Activated naive CD8-positive, alpha-beta T cell treated with anti-CD3 and anti-CD28 coated beads for 36 hours (primary cell): ENCODE data around the gene IDH3G. TPM values are rescaled to one million over a fixed set of nuclear protein-coding genes. Genes with fewer than 3 reads are reported as not detected.

ENCODE experiments used
- DNase-seq: peaks from one replicate; pipeline ENCODE4 v3.0.0; 2021
- H3K27ac Mint-ChIP-seq: one replicate; pipeline ENCODE4 v1.8.0; 2022; ENCODE audit warnings: mild to moderate bottlenecking, moderate library complexity, mixed read lengths
- H3K27me3 Mint-ChIP-seq: one replicate; pipeline ENCODE4 v1.8.0; 2022; ENCODE audit warnings: mild to moderate bottlenecking, mixed read lengths
- H3K36me3 Mint-ChIP-seq: one replicate; pipeline ENCODE4 v1.8.0; 2021; ENCODE audit warnings: mild to moderate bottlenecking, mixed read lengths
- H3K4me1 Mint-ChIP-seq: one replicate; pipeline ENCODE4 v1.8.0; 2021; ENCODE audit warnings: mixed read lengths
- H3K4me3 Mint-ChIP-seq: one replicate; pipeline ENCODE4 v1.8.0; 2022; ENCODE audit warnings: mild to moderate bottlenecking, moderate library complexity, mixed read lengths
- H3K9me3 Mint-ChIP-seq: one replicate; pipeline ENCODE4 v1.8.0; 2022; ENCODE audit warnings: mixed read lengths
- total RNA-seq, 2 experiments: library from RNA; stranded (reverse); gene quantifications; one replicate each; pipeline ENCODE4 v1.2.3, GENCODE V29; 2021

IDH3G gene
- total RNA-seq, result 10 to 100 TPM; 55.9 to 58.1 TPM

GRCh38 chrX:153794018-153794896 lies at the start of gene IDH3G, which contains the start of gene SSR4:
IDH3G (minus strand) TSS chrX:153794375; CDS start chrX:153794326, 49 bp downstream.
SSR4 (plus strand) TSS chrX:153794668; CDS start chrX:153794688, 20 bp downstream.
- H3K27me3 Mint-ChIP-seq, result no peaks in the 10 kb centered on the region
- H3K27ac Mint-ChIP-seq, result peak within 1 kb of the TSS; percentile 96
- no peaks in the 10 kb centered on the region for H3K9me3 Mint-ChIP-seq
- peak; percentile 93 for DNase-seq
- peak within 1 kb of the TSS; percentile 98 for H3K4me3 Mint-ChIP-seq
- peaks cover 18% of the 10 kb centered on the region for H3K36me3 Mint-ChIP-seq
- peaks cover 9% of the 10 kb centered on the region for H3K4me1 Mint-ChIP-seq

GRCh38 chrX:153836921-153837320 lies 42.7 kb upstream of the IDH3G start:
- H3K4me1 Mint-ChIP-seq, result no peaks in the 10 kb centered on the region
- H3K36me3 Mint-ChIP-seq, result no peaks in the 10 kb centered on the region
- no peaks in the 10 kb centered on the region for H3K9me3 Mint-ChIP-seq
- H3K4me3 Mint-ChIP-seq, result no peak overlapping the region
- DNase-seq, result no peak
- no peak overlapping the region for H3K27ac Mint-ChIP-seq
- no peaks in the 10 kb centered on the region for H3K27me3 Mint-ChIP-seq

- H3K36me3 Mint-ChIP-seq, result no peaks in the 10 kb centered on the region
- H3K27ac Mint-ChIP-seq, result no peak overlapping the region
- peaks cover 2% of the 10 kb centered on the region for H3K4me1 Mint-ChIP-seq
- DNase-seq, result no peak
- no peak overlapping the region for H3K4me3 Mint-ChIP-seq
- no peaks in the 10 kb centered on the region for H3K9me3 Mint-ChIP-seq
- H3K27me3 Mint-ChIP-seq, result peaks cover 9% of the 10 kb centered on the region
These were observed 38.6 kb upstream of the IDH3G start for GRCh38 chrX:153832728-153833127.

GRCh38 chrX:153831429-153832150 lies 37.4 kb upstream of the IDH3G start:
- Mint-ChIP-seq H3K4me3 (peak overlapping the region; percentile 32), H3K27me3 (peaks cover 9% of the 10 kb centered on the region), H3K27ac (no peak overlapping the region), H3K36me3 (no peaks in the 10 kb centered on the region), H3K4me1 (peaks cover 2% of the 10 kb centered on the region), H3K9me3 (no peaks in the 10 kb centered on the region)
- DNase-seq, result no peak

- H3K36me3 Mint-ChIP-seq, result no peaks in the 10 kb centered on the region
- peaks cover 2% of the 10 kb centered on the region for H3K4me1 Mint-ChIP-seq
- DNase-seq, result no peak
- peak overlapping the region; percentile 25 for H3K4me3 Mint-ChIP-seq
- peaks cover 9% of the 10 kb centered on the region for H3K27me3 Mint-ChIP-seq
- no peak overlapping the region for H3K27ac Mint-ChIP-seq
- no peaks in the 10 kb centered on the region for H3K9me3 Mint-ChIP-seq
These were observed 36.7 kb upstream of the IDH3G start for GRCh38 chrX:153830640-153831428.

- DNase-seq, result peak; percentile 9
- peaks cover 2% of the 10 kb centered on the region for H3K4me1 Mint-ChIP-seq
- peaks cover 9% of the 10 kb centered on the region for H3K27me3 Mint-ChIP-seq
- no peaks in the 10 kb centered on the region for H3K36me3 Mint-ChIP-seq
- H3K9me3 Mint-ChIP-seq, result no peaks in the 10 kb centered on the region
- H3K27ac Mint-ChIP-seq, result no peak within 1 kb of the TSS
- peak within 1 kb of the TSS; percentile 32 for H3K4me3 Mint-ChIP-seq
These were observed 35.8 kb upstream of the IDH3G start, which contains the start of gene PDZD4 for GRCh38 chrX:153829799-153830639. PDZD4 (minus strand) TSS chrX:153830544; CDS start chrX:153830298, 246 bp downstream.

- H3K4me3 Mint-ChIP-seq, result no peak overlapping the region
- no peak overlapping the region for H3K27ac Mint-ChIP-seq
- peaks cover 2% of the 10 kb centered on the region for H3K4me1 Mint-ChIP-seq
- H3K36me3 Mint-ChIP-seq, result no peaks in the 10 kb centered on the region
- peak; percentile 4 for DNase-seq
- H3K9me3 Mint-ChIP-seq, result no peaks in the 10 kb centered on the region
- peaks cover 9% of the 10 kb centered on the region for H3K27me3 Mint-ChIP-seq
These were observed 35.3 kb upstream of the IDH3G start for GRCh38 chrX:153829549-153829798.

- Mint-ChIP-seq H3K27ac (no peak overlapping the region), H3K9me3 (no peaks in the 10 kb centered on the region), H3K36me3 (no peaks in the 10 kb centered on the region), H3K4me1 (peaks cover 2% of the 10 kb centered on the region), H3K4me3 (no peak overlapping the region), H3K27me3 (peaks cover 9% of the 10 kb centered on the region)
- DNase-seq, result no peak
These were observed 34.8 kb upstream of the IDH3G start for GRCh38 chrX:153828723-153829548.

GRCh38 chrX:153828308-153828707 lies 34.1 kb upstream of the IDH3G start:
- no peak overlapping the region for H3K27ac Mint-ChIP-seq
- H3K9me3 Mint-ChIP-seq, result no peaks in the 10 kb centered on the region
- H3K36me3 Mint-ChIP-seq, result no peaks in the 10 kb centered on the region
- peaks cover 2% of the 10 kb centered on the region for H3K4me1 Mint-ChIP-seq
- DNase-seq, result no peak
- H3K4me3 Mint-ChIP-seq, result no peak overlapping the region
- H3K27me3 Mint-ChIP-seq, result peaks cover 9% of the 10 kb centered on the region

- H3K27me3 Mint-ChIP-seq, result peaks cover 9% of the 10 kb centered on the region
- H3K9me3 Mint-ChIP-seq, result no peaks in the 10 kb centered on the region
- peaks cover 2% of the 10 kb centered on the region for H3K4me1 Mint-ChIP-seq
- no peaks in the 10 kb centered on the region for H3K36me3 Mint-ChIP-seq
- no peak overlapping the region for H3K4me3 Mint-ChIP-seq
- H3K27ac Mint-ChIP-seq, result no peak overlapping the region
- no peak for DNase-seq
These were observed 33.7 kb upstream of the IDH3G start for GRCh38 chrX:153827903-153828302.

- H3K9me3 Mint-ChIP-seq, result no peaks in the 10 kb centered on the region
- no peak overlapping the region for H3K4me3 Mint-ChIP-seq
- H3K36me3 Mint-ChIP-seq, result no peaks in the 10 kb centered on the region
- no peak for DNase-seq
- peaks cover 9% of the 10 kb centered on the region for H3K27me3 Mint-ChIP-seq
- H3K4me1 Mint-ChIP-seq, result peaks cover 8% of the 10 kb centered on the region
- H3K27ac Mint-ChIP-seq, result no peak overlapping the region
These were observed 32.8 kb upstream of the IDH3G start for GRCh38 chrX:153827016-153827415.

GRCh38 chrX:153825042-153825441 lies 30.9 kb upstream of the IDH3G start:
- no peak for DNase-seq
- no peak overlapping the region for H3K4me3 Mint-ChIP-seq
- H3K9me3 Mint-ChIP-seq, result no peaks in the 10 kb centered on the region
- H3K36me3 Mint-ChIP-seq, result no peaks in the 10 kb centered on the region
- H3K27me3 Mint-ChIP-seq, result peaks cover 4% of the 10 kb centered on the region
- peaks cover 10% of the 10 kb centered on the region for H3K4me1 Mint-ChIP-seq
- H3K27ac Mint-ChIP-seq, result no peak overlapping the region

- Mint-ChIP-seq H3K4me1 (peaks cover 10% of the 10 kb centered on the region), H3K4me3 (no peak overlapping the region), H3K27me3 (peaks cover 4% of the 10 kb centered on the region), H3K9me3 (no peaks in the 10 kb centered on the region), H3K36me3 (no peaks in the 10 kb centered on the region), H3K27ac (no peak overlapping the region)
- no peak for DNase-seq
These were observed 30.2 kb upstream of the IDH3G start for GRCh38 chrX:153824348-153824747.

GRCh38 chrX:153821066-153821465 lies 26.9 kb upstream of the IDH3G start:
- DNase-seq, result no peak
- Mint-ChIP-seq H3K27ac (no peak overlapping the region), H3K9me3 (no peaks in the 10 kb centered on the region), H3K4me1 (peaks cover 18% of the 10 kb centered on the region), H3K27me3 (no peaks in the 10 kb centered on the region), H3K4me3 (no peak overlapping the region), H3K36me3 (no peaks in the 10 kb centered on the region)
